Panc1 (cell line): ENCODE measurements around the gene CFDP1. TPM values are rescaled to one million over a fixed set of nuclear protein-coding genes. Genes with fewer than 3 reads are reported as not detected.
"Not testable (repeated sequence)": the region's sequence is repeated elsewhere in the genome, so short reads cannot be mapped to it uniquely, and the experiment has no call there.

Experiments
- ATAC-seq: fragments of 200-7000 bp; cut with Tn5 transposase; 2 replicates; pipeline ENCODE4 v1.9.1; 2020; ENCODE audit warnings: mild to moderate bottlenecking, moderate library complexity
- BruUV-seq: library from RNA; stranded (reverse); fragments of 400-500 nt; replicated peaks from 2 replicates; lab custom pipeline; 2021; lab: Mats Ljungman, UMichigan
- CTCF ChIA-PET: fragments of 300-600 bp; sonication (Branson Sonifier 250); formaldehyde crosslinking; loops from one replicate; lab custom pipeline; 2022; ENCODE audit warnings: antibody characterized with exemption; lab: Charles Lee
- POLR2A ChIA-PET: fragments of 300-600 bp; sonication (Branson Sonifier 250); formaldehyde crosslinking; loops from one replicate; lab custom pipeline; 2022; ENCODE audit warnings: antibody characterized with exemption; lab: Charles Lee
- DNase-seq: peaks from one replicate; pipeline ENCODE4 v3.0.0-alpha.2; 2010; ENCODE audit warnings: low read depth, low spot score
- H3K27ac ChIP-seq: 2 replicates; pipeline ENCODE4 v1.5.1; 2011; ENCODE audit warnings: mild to moderate bottlenecking, low read length, inconsistent platforms
- H3K27me3 ChIP-seq: fragments of 200-500 bp; sonication (Bioruptor generic); 2 replicates; pipeline ENCODE4 v1.6.0; 2014; ENCODE audit warnings: low read length, inconsistent platforms; ENCODE audit not compliant: control insufficient read depth, insufficient read depth
- H3K36me3 ChIP-seq: fragments of 200-500 bp; sonication (Bioruptor generic); 2 replicates; pipeline ENCODE4 v1.5.1; 2014; ENCODE audit warnings: inconsistent platforms, mild to moderate bottlenecking, low read length, moderate library complexity; ENCODE audit not compliant: control insufficient read depth, insufficient read depth
- H3K4me1 ChIP-seq: 2 replicates; pipeline ENCODE4 v1.5.1; 2011; ENCODE audit warnings: inconsistent platforms, mild to moderate bottlenecking, low read length, moderate library complexity; ENCODE audit not compliant: control insufficient read depth, insufficient read depth
- H3K4me3 ChIP-seq, 2 experiments: 2 replicates each; pipeline ENCODE4 v1.5.1; 2011 to 2012; ENCODE audit warnings: low read depth in 2 of 2, low read length in 2 of 2, mild to moderate bottlenecking in 2 of 2, inconsistent platforms in 1 of 2, moderate library complexity in 1 of 2
- H3K9me3 ChIP-seq: fragments of 200-500 bp; sonication (Bioruptor generic); 2 replicates; pipeline ENCODE4 v1.5.1; 2014; ENCODE audit warnings: low read depth, mild to moderate bottlenecking, inconsistent platforms, low read length, moderate library complexity; ENCODE audit not compliant: control insufficient read depth, insufficient read depth
- POLR2AphosphoS5 ChIP-seq: IDR thresholded peaks from 2 replicates; pipeline ENCODE4 v1.6.1; 2012; ENCODE audit warnings: mild to moderate bottlenecking, low read depth, low read length, moderate library complexity
- SIN3A ChIP-seq: IDR thresholded peaks from 2 replicates; pipeline ENCODE4 v1.6.1; 2012; ENCODE audit warnings: low read depth, mild to moderate bottlenecking, low read length, moderate library complexity, borderline replicate concordance; ENCODE audit not compliant: insufficient read depth
- TCF7L2 ChIP-seq: IDR thresholded peaks from 2 replicates; pipeline ENCODE4 v1.6.1; 2011; ENCODE audit warnings: mild to moderate bottlenecking, low read depth, low read length, inconsistent platforms
- in situ Hi-C: cut with HindIII; loops from 2 replicates; pipeline ENCODE4 v1.10.0; 2016; ENCODE audit warnings: low sequenced_read_pairs, low pct_unique_long_range_greater_than_20kb
- intact Hi-C: fragments of 100-400 bp; cut with micrococcal nuclease; formaldehyde crosslinking; loops from one replicate; pipeline ENCODE4 v1.10.0; 2022; ENCODE audit not compliant: unreplicated experiment
- total RNA-seq: library from RNA; stranded (reverse); gene quantifications from one replicate; pipeline ENCODE4 v1.2.1, GENCODE V29; 2021; ENCODE audit not compliant: unreplicated experiment
- TF ChIP-seq, protein P1 (sequence below), 2 experiments: IDR thresholded peaks; 2 replicates each; pipeline ENCODE4 v1.6.1; 2011 to 2012; ENCODE audit warnings: low read depth in 2 of 2, control low read depth in 1 of 2, low read length in 1 of 2, mild to moderate bottlenecking in 1 of 2, moderate library complexity in 1 of 2; ENCODE audit not compliant: insufficient read depth in 1 of 2
- TF ChIP-seq, protein P2 (sequence below): fragments of 450-650 bp; IDR thresholded peaks from 2 replicates; pipeline ENCODE4 v1.5.1; 2017; ENCODE audit warnings: mild to moderate bottlenecking

Gene CFDP1
- total RNA-seq, 1 experiment from 2014 or later, result 25.7 TPM

DNA sequence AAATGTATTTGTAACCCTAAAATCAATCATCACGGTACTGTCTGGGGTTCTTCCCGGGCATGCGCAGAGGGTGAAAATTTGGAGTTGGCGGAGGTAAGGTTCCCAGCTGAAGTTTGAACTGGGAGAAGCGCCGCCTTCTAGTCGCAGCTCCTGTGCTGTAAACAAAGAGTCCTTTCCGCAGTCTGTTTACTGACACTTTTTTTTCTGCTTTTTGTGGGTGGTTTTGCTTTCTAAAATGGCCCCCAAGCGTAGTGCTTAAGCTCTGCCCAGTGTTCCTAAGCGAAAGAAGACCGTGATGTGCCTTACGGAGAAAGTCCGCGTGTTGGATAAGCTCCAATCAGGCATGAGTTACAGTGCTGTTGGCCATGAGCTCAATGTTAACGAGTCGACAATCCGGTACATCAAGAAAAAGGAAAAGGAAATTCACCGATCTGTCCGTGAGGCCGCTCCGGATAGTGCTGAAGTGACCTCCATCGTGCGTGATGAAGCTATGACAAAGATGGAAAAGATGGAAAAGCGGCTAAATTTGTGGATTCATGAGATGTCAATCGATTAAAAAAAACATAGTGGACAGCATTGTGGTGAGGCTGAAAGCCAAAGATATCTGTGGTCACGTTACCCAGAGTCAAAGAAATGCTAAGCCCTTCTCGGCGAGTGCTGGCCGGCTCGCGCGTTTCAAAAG lies 570 bp upstream of the CFDP1 start:
- Histone ChIP-seq H3K4me1 (no peaks in the 10 kb centered on the region), H3K27ac (peak overlapping the region; percentile 88), H3K4me3 (peak overlapping the region; percentile 77 to 88), H3K9me3 (no peaks in the 10 kb centered on the region), H3K27me3 (no peaks in the 10 kb centered on the region), H3K36me3 (no peaks in the 10 kb centered on the region)
- in situ Hi-C loops (no loop called here), intact Hi-C loops (no loop called here)
- POLR2A ChIA-PET, result no interaction called here
- peak; percentile 78 for DNase-seq
- no peak for TF ChIP-seq POLR2AphosphoS5
- TF ChIP-seq SIN3A, result 0 out of 2 replicates have a peak, but pooled peaks have one; percentile 42
- ATAC-seq, result peak; percentile 85
- BruUV-seq, result TSS peak; percentile 88
- CTCF ChIA-PET, result interaction anchor here (1.1 kb wide), 1 partner anchor 83 kb away, joined by 9 read pairs; no protein-coding TSS in a partner anchor

DNA sequence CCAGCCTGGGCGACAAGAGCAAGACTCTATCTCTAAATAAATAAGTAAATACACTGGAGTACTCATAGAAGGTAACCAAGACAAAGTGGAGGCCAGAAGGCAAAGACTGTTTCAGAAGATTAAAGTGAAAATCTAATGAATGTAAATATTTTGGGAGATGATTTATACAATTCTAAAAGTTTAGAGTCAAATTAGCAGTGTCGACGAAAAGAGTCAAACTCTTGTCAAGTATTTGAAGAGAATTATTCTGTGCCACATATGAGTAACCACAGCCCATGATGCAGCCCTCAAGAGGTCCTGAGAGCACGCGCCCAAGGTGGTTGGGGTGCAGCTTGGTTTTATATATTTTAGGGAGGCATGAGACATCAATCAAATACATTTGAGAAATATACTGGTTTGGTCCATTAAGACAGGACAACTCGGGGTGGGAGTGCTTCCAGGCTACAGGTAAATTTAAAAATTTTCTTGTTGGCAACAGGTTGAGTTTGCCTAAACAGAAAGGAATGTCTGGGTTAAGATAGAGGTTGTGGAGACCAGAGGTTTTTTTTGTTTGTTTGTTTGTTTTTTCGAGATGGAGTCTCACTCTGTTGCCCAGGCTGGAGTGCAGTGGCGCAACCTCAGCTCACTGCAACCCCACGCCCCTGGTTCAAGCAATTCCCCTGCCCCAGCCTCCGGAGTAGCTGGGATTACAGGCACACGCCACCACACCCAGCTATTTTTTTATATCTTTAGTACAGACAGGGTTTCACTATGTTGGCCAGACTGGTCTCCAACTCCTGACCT lies 3.5 kb downstream of the CFDP1 start:
- DNase-seq, result no peak
- CTCF ChIA-PET, result no interaction called here
- TF ChIP-seq POLR2AphosphoS5 (no peak), SIN3A (no peak), TCF7L2 (no peak)
- TF ChIP-seq, protein P1, sequence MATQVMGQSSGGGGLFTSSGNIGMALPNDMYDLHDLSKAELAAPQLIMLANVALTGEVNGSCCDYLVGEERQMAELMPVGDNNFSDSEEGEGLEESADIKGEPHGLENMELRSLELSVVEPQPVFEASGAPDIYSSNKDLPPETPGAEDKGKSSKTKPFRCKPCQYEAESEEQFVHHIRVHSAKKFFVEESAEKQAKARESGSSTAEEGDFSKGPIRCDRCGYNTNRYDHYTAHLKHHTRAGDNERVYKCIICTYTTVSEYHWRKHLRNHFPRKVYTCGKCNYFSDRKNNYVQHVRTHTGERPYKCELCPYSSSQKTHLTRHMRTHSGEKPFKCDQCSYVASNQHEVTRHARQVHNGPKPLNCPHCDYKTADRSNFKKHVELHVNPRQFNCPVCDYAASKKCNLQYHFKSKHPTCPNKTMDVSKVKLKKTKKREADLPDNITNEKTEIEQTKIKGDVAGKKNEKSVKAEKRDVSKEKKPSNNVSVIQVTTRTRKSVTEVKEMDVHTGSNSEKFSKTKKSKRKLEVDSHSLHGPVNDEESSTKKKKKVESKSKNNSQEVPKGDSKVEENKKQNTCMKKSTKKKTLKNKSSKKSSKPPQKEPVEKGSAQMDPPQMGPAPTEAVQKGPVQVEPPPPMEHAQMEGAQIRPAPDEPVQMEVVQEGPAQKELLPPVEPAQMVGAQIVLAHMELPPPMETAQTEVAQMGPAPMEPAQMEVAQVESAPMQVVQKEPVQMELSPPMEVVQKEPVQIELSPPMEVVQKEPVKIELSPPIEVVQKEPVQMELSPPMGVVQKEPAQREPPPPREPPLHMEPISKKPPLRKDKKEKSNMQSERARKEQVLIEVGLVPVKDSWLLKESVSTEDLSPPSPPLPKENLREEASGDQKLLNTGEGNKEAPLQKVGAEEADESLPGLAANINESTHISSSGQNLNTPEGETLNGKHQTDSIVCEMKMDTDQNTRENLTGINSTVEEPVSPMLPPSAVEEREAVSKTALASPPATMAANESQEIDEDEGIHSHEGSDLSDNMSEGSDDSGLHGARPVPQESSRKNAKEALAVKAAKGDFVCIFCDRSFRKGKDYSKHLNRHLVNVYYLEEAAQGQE (IDR thresholded peaks at IDR 0.05; ENCODE audit: insufficient read depth in 1 of 2, low read depth in 2 of 2, low read length in 1 of 2), result no peak
- TF ChIP-seq, protein P2, sequence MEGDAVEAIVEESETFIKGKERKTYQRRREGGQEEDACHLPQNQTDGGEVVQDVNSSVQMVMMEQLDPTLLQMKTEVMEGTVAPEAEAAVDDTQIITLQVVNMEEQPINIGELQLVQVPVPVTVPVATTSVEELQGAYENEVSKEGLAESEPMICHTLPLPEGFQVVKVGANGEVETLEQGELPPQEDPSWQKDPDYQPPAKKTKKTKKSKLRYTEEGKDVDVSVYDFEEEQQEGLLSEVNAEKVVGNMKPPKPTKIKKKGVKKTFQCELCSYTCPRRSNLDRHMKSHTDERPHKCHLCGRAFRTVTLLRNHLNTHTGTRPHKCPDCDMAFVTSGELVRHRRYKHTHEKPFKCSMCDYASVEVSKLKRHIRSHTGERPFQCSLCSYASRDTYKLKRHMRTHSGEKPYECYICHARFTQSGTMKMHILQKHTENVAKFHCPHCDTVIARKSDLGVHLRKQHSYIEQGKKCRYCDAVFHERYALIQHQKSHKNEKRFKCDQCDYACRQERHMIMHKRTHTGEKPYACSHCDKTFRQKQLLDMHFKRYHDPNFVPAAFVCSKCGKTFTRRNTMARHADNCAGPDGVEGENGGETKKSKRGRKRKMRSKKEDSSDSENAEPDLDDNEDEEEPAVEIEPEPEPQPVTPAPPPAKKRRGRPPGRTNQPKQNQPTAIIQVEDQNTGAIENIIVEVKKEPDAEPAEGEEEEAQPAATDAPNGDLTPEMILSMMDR, result no peak

DNA sequence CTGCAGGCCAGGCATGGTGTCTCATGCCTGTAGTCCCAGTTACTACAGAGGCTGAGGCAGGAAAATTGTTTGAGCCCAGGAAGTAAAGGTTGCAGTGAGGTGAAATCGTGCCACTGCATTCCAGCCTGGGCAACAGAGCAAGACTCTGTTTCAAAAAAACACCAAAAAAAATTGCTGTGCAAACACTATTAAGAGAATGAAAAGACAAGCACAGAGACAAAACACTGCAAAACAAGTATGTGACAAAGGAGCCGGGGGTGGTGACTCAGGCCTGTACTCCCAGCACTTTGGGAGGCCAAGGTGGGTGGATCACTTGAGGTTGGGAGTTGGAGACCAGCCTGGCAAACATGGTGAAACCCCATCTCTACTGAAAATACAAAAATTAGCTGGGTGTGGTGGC lies 6.8 kb downstream of the CFDP1 start:
- H3K4me1 ChIP-seq, CTCF ChIA-PET, H3K27ac ChIP-seq, H3K9me3 ChIP-seq, ATAC-seq, H3K27me3 ChIP-seq, H3K4me3 ChIP-seq, BruUV-seq, in situ Hi-C loops, POLR2A ChIA-PET, H3K36me3 ChIP-seq, DNase-seq, intact Hi-C loops: not testable (repeated sequence)

More for the DNA sequence above, 3.5 kb downstream of the CFDP1 start:
- BruUV-seq, result TSS peak; percentile 44
- in situ Hi-C loops, result no loop called here
- no peak overlapping the region for H3K4me3 ChIP-seq
- intact Hi-C loops, result no loop called here
- POLR2A ChIA-PET, result no interaction called here
- H3K4me1 ChIP-seq, result no peaks in the 10 kb centered on the region
- H3K36me3 ChIP-seq, result no peaks in the 10 kb centered on the region
- H3K27me3 ChIP-seq, result no peaks in the 10 kb centered on the region
- no peak for ATAC-seq
- H3K27ac ChIP-seq, result no peak overlapping the region
- no peaks in the 10 kb centered on the region for H3K9me3 ChIP-seq

DNA sequence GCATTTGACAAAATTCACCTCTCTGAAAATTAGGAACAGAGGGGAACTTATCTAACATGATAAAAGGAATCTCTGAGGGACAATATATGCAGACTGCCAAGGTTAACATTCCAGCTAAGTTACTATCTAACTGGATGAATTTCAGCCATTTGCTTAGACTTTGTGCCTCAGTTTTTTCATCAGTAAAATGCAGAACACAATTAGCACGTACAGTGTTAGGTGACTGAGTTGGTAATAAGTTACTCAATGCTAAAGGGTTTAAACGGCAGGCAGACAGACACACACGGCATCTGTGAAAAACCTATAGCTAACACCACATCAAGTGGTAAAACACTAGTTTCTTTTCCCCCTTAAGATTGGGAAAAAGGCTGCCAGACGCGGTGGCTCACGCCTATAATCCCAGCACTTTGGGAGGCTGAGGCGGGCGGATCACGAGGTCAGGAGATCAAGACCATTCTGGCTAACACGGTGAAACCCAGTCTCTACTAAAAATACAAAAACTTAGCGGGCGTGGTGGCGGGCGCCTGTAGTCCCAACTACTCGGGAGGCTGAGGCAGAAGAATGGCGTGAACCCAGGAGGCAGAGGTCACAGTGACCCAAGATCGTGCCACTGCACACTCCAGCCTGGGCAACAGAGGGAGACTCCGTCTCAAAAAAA lies 9.1 kb downstream of the CFDP1 start:
- H3K27me3 ChIP-seq, BruUV-seq, H3K4me3 ChIP-seq, H3K27ac ChIP-seq, ATAC-seq, H3K36me3 ChIP-seq, DNase-seq, CTCF ChIA-PET, intact Hi-C loops, H3K9me3 ChIP-seq, POLR2A ChIA-PET, in situ Hi-C loops: not testable (repeated sequence)
- peaks cover 11% of the 10 kb centered on the region for H3K4me1 ChIP-seq
